K562 (cell line): Measurements from ENCODE around the gene FAM118B. TPM values are rescaled to one million over a fixed set of nuclear protein-coding genes. Genes with fewer than 3 reads are reported as not detected.

Experiments used
- ATAC-seq: fragments of 200-7000 bp; cut with Tn5 transposase; 3 replicates; pipeline ENCODE4 v1.9.1; 2020; ENCODE audit warnings: moderate library complexity
- BruUV-seq: library from RNA; stranded (reverse); fragments of 400-500 nt; replicated peaks from 2 replicates; lab custom pipeline; 2021; lab: Mats Ljungman, UMichigan
- CTCF ChIA-PET: fragments of 300-600 bp; formaldehyde crosslinking; extraction: SDS; loops from one replicate; lab custom pipeline; 2021; ENCODE audit warnings: low intra/inter-chr PET ratio; lab: Yijun Ruan, JAX
- POLR2A ChIA-PET: fragments of 300-600, 350-650 bp; sonication (Branson Sonifier 250); formaldehyde crosslinking; extraction: SDS; loops from one replicate; lab custom pipeline; 2021; ENCODE audit warnings: antibody characterized with exemption, inconsistent platforms; lab: Yijun Ruan, JAX
- DNase-seq, 4 experiments: peaks; one replicate each; pipeline versions ENCODE4 v3.0.0 to v3.0.0-alpha.2; 2011 to 2018; ENCODE audit warnings: low spot score in 3 of 4, mixed read lengths in 3 of 4; ENCODE audit errors: extremely low read depth in 1 of 4
- FAIRE-seq: peaks from 2 replicates; lab custom pipeline; 2011; peaks lifted over from hg19 to GRCh38; lab: Jason Lieb, UNC
- H2AFZ ChIP-seq: 2 replicates; pipeline ENCODE4 v1.6.0; 2011; ENCODE audit warnings: low read depth, low read length, control low read depth, inconsistent platforms
- H3K27ac ChIP-seq: fragments of 200-600 bp; 3 replicates; pipeline ENCODE4 v1.8.0; 2011; ENCODE audit warnings: low read depth, mild to moderate bottlenecking, control low read depth, inconsistent platforms, low read length, moderate library complexity, mixed read lengths; ENCODE audit errors: extremely low read depth
- H3K27me3 ChIP-seq, 2 experiments: fragments of 300-600 bp in 1 of 2; 2 replicates in 1 of 2; 3 replicates in 1 of 2; pipeline versions ENCODE4 v1.6.0 to v1.8.0; 2011; ENCODE audit warnings: inconsistent platforms in 2 of 2, low read length in 2 of 2, mild to moderate bottlenecking in 1 of 2, mixed read lengths in 1 of 2, moderate library complexity in 1 of 2; ENCODE audit not compliant: control insufficient read depth in 2 of 2, insufficient read depth in 2 of 2
- H3K36me3 ChIP-seq: fragments of 300-600 bp; 3 replicates; pipeline ENCODE4 v1.8.0; 2011; ENCODE audit warnings: mild to moderate bottlenecking, low read length, inconsistent platforms; ENCODE audit not compliant: control insufficient read depth, insufficient read depth
- H3K4me1 ChIP-seq, 2 experiments: fragments of 200-600 bp in 1 of 2; replicated peaks in 1 of 2; 2 replicates in 1 of 2; 3 replicates in 1 of 2; pipeline versions ENCODE4 v1.5.1 to v1.8.0; 2011; ENCODE audit warnings: inconsistent platforms in 2 of 2, low read length in 2 of 2, mild to moderate bottlenecking in 1 of 2, mixed read lengths in 1 of 2, moderate library complexity in 1 of 2; ENCODE audit not compliant: control insufficient read depth in 2 of 2, insufficient read depth in 2 of 2
- H3K4me2 ChIP-seq: 2 replicates; pipeline ENCODE4 v1.6.1; 2011; ENCODE audit warnings: low read length, control low read depth, inconsistent platforms, mixed read lengths; ENCODE audit not compliant: insufficient read depth
- H3K4me3 ChIP-seq: fragments of 200-600 bp; sonication (generic), shearing (Covaris generic); 2 replicates; pipeline ENCODE4 v1.5.1; 2016; ENCODE audit warnings: control low read depth, inconsistent platforms
- H3K79me2 ChIP-seq: fragments of 200-600 bp; 3 replicates; pipeline ENCODE4 v1.8.0; 2011; ENCODE audit warnings: low read length, inconsistent platforms; ENCODE audit not compliant: control insufficient read depth, insufficient read depth
- H3K9ac ChIP-seq, 2 experiments: 2 replicates each; pipeline versions ENCODE4 v1.6.0 to v1.6.1; 2011; ENCODE audit warnings: low read depth in 2 of 2, low read length in 2 of 2, control low read depth in 1 of 2, inconsistent platforms in 1 of 2, mild to moderate bottlenecking in 1 of 2, mixed read lengths in 1 of 2; ENCODE audit not compliant: insufficient read depth in 1 of 2
- H3K9me1 ChIP-seq: one replicate; pipeline ENCODE4 v1.6.0; 2011; ENCODE audit warnings: inconsistent platforms, mild to moderate bottlenecking, low read length, moderate library complexity; ENCODE audit not compliant: control insufficient read depth, insufficient read depth
- H3K9me3 ChIP-seq: replicated peaks from 2 replicates; pipeline ENCODE4 v1.5.1; 2011; ENCODE audit warnings: low read depth, low read length, inconsistent platforms; ENCODE audit not compliant: control insufficient read depth, insufficient read depth
- H4K20me1 ChIP-seq: replicated peaks from 2 replicates; pipeline ENCODE4 v1.6.1; 2011; ENCODE audit warnings: low read length, inconsistent platforms, mixed read lengths; ENCODE audit not compliant: control insufficient read depth, insufficient read depth
- ERF ChIP-seq: fragments of 450-650 bp; formaldehyde crosslinking; IDR thresholded peaks from 2 replicates; pipeline ENCODE4 v1.4.0; 2020; ENCODE audit warnings: mild to moderate bottlenecking, mixed read lengths
- GATA2 ChIP-seq: sonication (generic); formaldehyde crosslinking; IDR thresholded peaks from 2 replicates; pipeline ENCODE4 v1.4.0; 2020; ENCODE audit warnings: mild to moderate bottlenecking, missing genetic modification reagents
- GTF2E2 ChIP-seq: fragments of 200-800 bp; sonication (Bioruptor generic); IDR thresholded peaks from 2 replicates; pipeline ENCODE4 v1.6.1; 2016; ENCODE audit warnings: missing genetic modification characterization, missing compliant biosample characterization
- KDM5B ChIP-seq: fragments of 200-600 bp; sonication (generic); IDR thresholded peaks from 2 replicates; pipeline ENCODE4 v1.6.1; 2012; ENCODE audit warnings: low read depth, mild to moderate bottlenecking, moderate library complexity, low read length, control low read depth, inconsistent platforms; ENCODE audit not compliant: insufficient replicate concordance
- MED1 ChIP-seq: sonication (generic); formaldehyde crosslinking; IDR thresholded peaks from 2 replicates; pipeline ENCODE4 v1.8.1; 2023; ENCODE audit warnings: missing genetic modification reagents, borderline replicate concordance
- ZBTB33 ChIP-seq: sonication (generic); formaldehyde crosslinking; IDR thresholded peaks from 2 replicates; pipeline ENCODE4 v1.8.1; 2023; ENCODE audit warnings: mild to moderate bottlenecking, missing genetic modification reagents
- ZNF134 ChIP-seq: fragments of 250-450 bp; sonication (Bioruptor Pico); conservative IDR thresholded peaks from 2 replicates; pipeline ENCODE4 v1.4.0; 2020
- ZNF274 ChIP-seq: IDR thresholded peaks from 2 replicates; pipeline ENCODE4 v1.6.1; 2011; ENCODE audit warnings: low read depth, mild to moderate bottlenecking, low read length, moderate library complexity, borderline replicate concordance
- WGBS: fragments of 100-300 bp; shearing (Covaris generic); methylation state at CpG from one replicate; pipeline ENCODE4 v1.1.6; 2016; ENCODE audit warnings: low coverage, mixed read lengths; ENCODE audit not compliant: insufficient coverage; ENCODE audit errors: missing lambda C conversion rate; 5-methylcytosine and 5-hydroxymethylcytosine counted together
- in situ Hi-C: fragments of 300-500 bp; cut with MboI; formaldehyde crosslinking; loops from 4 replicates; pipeline ENCODE4 v1.15.0; 2018; ENCODE audit warnings: inconsistent platforms, mixed read lengths
- intact Hi-C: fragments of 100-400 bp; cut with micrococcal nuclease; formaldehyde crosslinking; loops from 2 replicates; pipeline ENCODE4 v1.14.2; 2022
- polyA plus RNA-seq, 8 experiments: library from polyadenylated mRNA; depleted of rRNA in 4 of 8; stranded (reverse) in 5 of 8; unstranded in 3 of 8; fragments of >200 nt; fragmentation: Nextera tagmentation in 2 of 8; fragmentation: Illumina TruSeq in 1 of 8; extraction: Ambion mirVana in 2 of 8; extraction: Trizol in 1 of 8; gene quantifications; 2 replicates each; pipeline versions ENCODE4 v1.2.1 to v1.2.3, GENCODE V29; 2011 to 2014; ENCODE audit warnings: inconsistent platforms in 1 of 8, missing spikeins in 1 of 8
- total RNA-seq, 7 experiments: library from RNA; depleted of rRNA in 6 of 7; stranded (reverse); fragments of >200 nt in 6 of 7; fragmentation: Illumina TruSeq in 2 of 7; extraction: Trizol in 2 of 7; gene quantifications; 2 replicates each; pipeline versions ENCODE4 v1.2.1 to v1.2.3, GENCODE V29; 2011 to 2021; ENCODE audit warnings: low replicate concordance in 1 of 7
- TF ChIP-seq, protein P1 (sequence below): sonication (generic); IDR thresholded peaks from 2 replicates; pipeline ENCODE4 v1.6.1; 2016
- TF ChIP-seq, protein P2 (sequence below): IDR thresholded peaks from 3 replicates; pipeline ENCODE4 v1.6.1; 2011; ENCODE audit warnings: borderline replicate concordance, mild to moderate bottlenecking, moderate library complexity; ENCODE audit not compliant: insufficient read length; ENCODE audit errors: extremely low read depth

Gene FAM118B
- total and polyA plus RNA-seq, 9 of the 15 experiments (the other 6 are each of a cell fraction or from before 2014, with no cell fraction given): 12.0 to 49.0 (median 22.1) TPM

GRCh38 chr11:126207896-126208295 is 3.7 kb upstream of the FAM118B start (continued):
- TF ChIP-seq ZNF134: no peak
- TF ChIP-seq KDM5B: no peak
- TF ChIP-seq, all 486 proteins: peak for 0

DNA sequence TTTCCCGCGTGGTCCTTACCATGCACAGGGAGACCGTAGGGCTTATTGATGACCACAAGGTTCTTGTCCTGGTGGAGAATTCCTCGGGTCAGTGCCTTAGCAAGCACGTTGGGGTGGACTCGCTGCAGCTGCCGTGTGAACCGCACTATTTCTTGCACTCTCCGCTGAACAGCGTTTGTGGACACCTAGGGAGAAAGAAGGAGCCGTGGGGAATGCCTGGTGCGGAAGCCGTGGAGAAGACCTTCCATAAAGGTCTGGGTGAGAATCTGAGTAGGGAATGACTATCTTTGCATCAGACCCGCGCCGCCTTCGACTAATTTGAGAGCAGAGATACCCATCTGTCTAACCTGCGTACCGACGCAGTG is 729 bp upstream of the FAM118B start:
- CTCF ChIA-PET: no interaction called here
- no peaks in the 10 kb centered on the region for H3K9me3 ChIP-seq
- BruUV-seq: TSS peak; percentile 44
- peaks cover 0 to 10% of the 10 kb centered on the region in 2 experiments; a peak in 1 of 5 replicates for H3K4me1 ChIP-seq
- no peaks in the 10 kb centered on the region for H3K27me3 ChIP-seq
- intact Hi-C loops: loop anchor here (2.0 kb wide), 1 partner anchor 58 kb away; the partner anchor contains the start of genes FOXRED1 and SRPRA
- H3K36me3 ChIP-seq: peaks cover 44% of the 10 kb centered on the region
- 2% methylated on average over 20 of the region's 20 CpGs for WGBS
- no peaks in the 10 kb centered on the region for H3K9me1 ChIP-seq
- H3K4me3 ChIP-seq: peak overlapping the region; percentile 73
- DNase-seq: peak in 1 of 4 experiments; percentile 25
- POLR2A ChIA-PET: interaction anchor here (0.6 to 3.2 kb wide), 6 partner anchors 8 to 70 kb away, joined by 3 to 11 read pairs (median 4); no protein-coding TSS in a partner anchor
- peak overlapping the region; percentile 87 for H3K4me2 ChIP-seq
- H2AFZ ChIP-seq: peak overlapping the region; percentile 90
- H3K27ac ChIP-seq: peak overlapping the region; percentile 69; the same call in 2 of the 3 replicates
- FAIRE-seq: no peak
- ATAC-seq: peak; percentile 11
- in situ Hi-C loops: no loop called here
- TF ChIP-seq ERF (CRISPR knock-in tag) (no peak), GATA2 (CRISPR knock-in tag) (peak; percentile 25; the same call in 1 of the 2 replicates), ZBTB33 (no peak), MED1 (CRISPR knock-in tag) (no peak), ZNF274 (no peak), GTF2E2 (tag) (0 out of 2 replicates have a peak, but pooled peaks have one; percentile 43)
- TF ChIP-seq, protein P1, sequence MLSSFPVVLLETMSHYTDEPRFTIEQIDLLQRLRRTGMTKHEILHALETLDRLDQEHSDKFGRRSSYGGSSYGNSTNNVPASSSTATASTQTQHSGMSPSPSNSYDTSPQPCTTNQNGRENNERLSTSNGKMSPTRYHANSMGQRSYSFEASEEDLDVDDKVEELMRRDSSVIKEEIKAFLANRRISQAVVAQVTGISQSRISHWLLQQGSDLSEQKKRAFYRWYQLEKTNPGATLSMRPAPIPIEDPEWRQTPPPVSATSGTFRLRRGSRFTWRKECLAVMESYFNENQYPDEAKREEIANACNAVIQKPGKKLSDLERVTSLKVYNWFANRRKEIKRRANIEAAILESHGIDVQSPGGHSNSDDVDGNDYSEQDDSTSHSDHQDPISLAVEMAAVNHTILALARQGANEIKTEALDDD: 0 out of 2 replicates have a peak, but pooled peaks have one; percentile 45
- TF ChIP-seq, protein P2, sequence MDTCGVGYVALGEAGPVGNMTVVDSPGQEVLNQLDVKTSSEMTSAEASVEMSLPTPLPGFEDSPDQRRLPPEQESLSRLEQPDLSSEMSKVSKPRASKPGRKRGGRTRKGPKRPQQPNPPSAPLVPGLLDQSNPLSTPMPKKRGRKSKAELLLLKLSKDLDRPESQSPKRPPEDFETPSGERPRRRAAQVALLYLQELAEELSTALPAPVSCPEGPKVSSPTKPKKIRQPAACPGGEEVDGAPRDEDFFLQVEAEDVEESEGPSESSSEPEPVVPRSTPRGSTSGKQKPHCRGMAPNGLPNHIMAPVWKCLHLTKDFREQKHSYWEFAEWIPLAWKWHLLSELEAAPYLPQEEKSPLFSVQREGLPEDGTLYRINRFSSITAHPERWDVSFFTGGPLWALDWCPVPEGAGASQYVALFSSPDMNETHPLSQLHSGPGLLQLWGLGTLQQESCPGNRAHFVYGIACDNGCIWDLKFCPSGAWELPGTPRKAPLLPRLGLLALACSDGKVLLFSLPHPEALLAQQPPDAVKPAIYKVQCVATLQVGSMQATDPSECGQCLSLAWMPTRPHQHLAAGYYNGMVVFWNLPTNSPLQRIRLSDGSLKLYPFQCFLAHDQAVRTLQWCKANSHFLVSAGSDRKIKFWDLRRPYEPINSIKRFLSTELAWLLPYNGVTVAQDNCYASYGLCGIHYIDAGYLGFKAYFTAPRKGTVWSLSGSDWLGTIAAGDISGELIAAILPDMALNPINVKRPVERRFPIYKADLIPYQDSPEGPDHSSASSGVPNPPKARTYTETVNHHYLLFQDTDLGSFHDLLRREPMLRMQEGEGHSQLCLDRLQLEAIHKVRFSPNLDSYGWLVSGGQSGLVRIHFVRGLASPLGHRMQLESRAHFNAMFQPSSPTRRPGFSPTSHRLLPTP: no peak
- TF ChIP-seq, all 486 proteins: peak for 3
- H4K20me1 ChIP-seq: no peaks in the 10 kb centered on the region
- H3K9ac ChIP-seq: peak overlapping the region; percentile 80 to 98
- peaks cover 55% of the 10 kb centered on the region for H3K79me2 ChIP-seq
